HepG2 (cell line): ENCODE measurements around the gene MEIS3. TPM values are rescaled to one million over a fixed set of nuclear protein-coding genes. Genes with fewer than 3 reads are reported as not detected.

Experiments
- ATAC-seq: fragments of 200-7000 bp; cut with Tn5 transposase; 3 replicates; pipeline ENCODE4 v1.9.1; 2020; ENCODE audit warnings: mild to moderate bottlenecking, moderate library complexity
- BruUV-seq: library from RNA; stranded (reverse); fragments of 400-500 nt; replicated peaks from 2 replicates; lab custom pipeline; 2021; lab: Mats Ljungman, UMichigan
- CTCF ChIA-PET: fragments of 300-600 bp; formaldehyde crosslinking; extraction: SDS; loops from one replicate; lab custom pipeline; 2021; ENCODE audit warnings: low total read pairs, inconsistent platforms, low intra/inter-chr PET ratio; lab: Yijun Ruan, JAX
- POLR2A ChIA-PET: fragments of 350-600 bp; sonication (Branson Sonifier 250); formaldehyde crosslinking; loops from one replicate; lab custom pipeline; 2020; ENCODE audit warnings: antibody characterized with exemption, inconsistent platforms; lab: Yijun Ruan, JAX
- DNase-seq: peaks from one replicate; pipeline ENCODE4 v3.0.0-alpha.2; 2015; ENCODE audit warnings: low spot score
- FAIRE-seq: peaks from 3 replicates; lab custom pipeline; 2011; peaks lifted over from hg19 to GRCh38; lab: Jason Lieb, UNC
- H2AFZ ChIP-seq: one replicate; pipeline ENCODE4 v1.6.1; 2011; ENCODE audit warnings: low read length, inconsistent platforms
- H3K27ac ChIP-seq: fragments of 300-600 bp; 3 replicates; pipeline ENCODE4 v1.8.0; 2011; ENCODE audit warnings: mixed run types, mild to moderate bottlenecking, mixed read lengths, low read length, inconsistent platforms; ENCODE audit not compliant: insufficient read depth; ENCODE audit errors: extremely low read length
- H3K27me3 ChIP-seq, 2 experiments: fragments of 200-600 bp in 1 of 2; 2 replicates in 1 of 2; 3 replicates in 1 of 2; pipeline versions ENCODE4 v1.6.0 to v1.8.0; 2011; ENCODE audit warnings: low read length in 2 of 2, mild to moderate bottlenecking in 2 of 2, moderate library complexity in 2 of 2, inconsistent platforms in 1 of 2; ENCODE audit not compliant: insufficient read depth in 2 of 2, control insufficient read depth in 1 of 2
- H3K36me3 ChIP-seq, 2 experiments: fragments of 200-600 bp in 1 of 2; replicated peaks in 1 of 2; 2 replicates in 1 of 2; 3 replicates in 1 of 2; pipeline versions ENCODE4 v1.5.1 to v1.8.0; 2011; ENCODE audit warnings: low read length in 2 of 2, inconsistent platforms in 1 of 2; ENCODE audit not compliant: insufficient read depth in 2 of 2, control insufficient read depth in 1 of 2
- H3K4me1 ChIP-seq: 2 replicates; pipeline ENCODE4 v1.5.1; 2012; ENCODE audit warnings: low read length, inconsistent platforms; ENCODE audit not compliant: insufficient read depth
- H3K4me2 ChIP-seq: 2 replicates; pipeline ENCODE4 v1.6.0; 2011; ENCODE audit warnings: low read depth, low read length, inconsistent platforms
- H3K4me3 ChIP-seq, 3 experiments: fragments of 200-600 bp in 1 of 3; sonication (generic), shearing (Covaris generic) in 1 of 3; replicated peaks in 1 of 3; 2 replicates each; pipeline ENCODE4 v1.5.1; 2011 to 2016; ENCODE audit warnings: low read length in 3 of 3, inconsistent platforms in 2 of 3, low read depth in 2 of 3, mild to moderate bottlenecking in 2 of 3, control low read depth in 1 of 3, mixed read lengths in 1 of 3; ENCODE audit not compliant: insufficient read depth in 1 of 3
- H3K79me2 ChIP-seq: one replicate; pipeline ENCODE4 v1.6.1; 2011; ENCODE audit warnings: low read length, inconsistent platforms; ENCODE audit not compliant: insufficient read depth
- H3K9ac ChIP-seq: 2 replicates; pipeline ENCODE4 v1.6.0; 2011; ENCODE audit warnings: mild to moderate bottlenecking, low read depth, low read length, inconsistent platforms; ENCODE audit not compliant: insufficient read depth
- H3K9me3 ChIP-seq: 2 replicates; pipeline ENCODE4 v1.5.1; 2012; ENCODE audit warnings: mild to moderate bottlenecking, low read length
- H4K20me1 ChIP-seq: 2 replicates; pipeline ENCODE4 v1.6.0; 2011; ENCODE audit warnings: inconsistent platforms, mild to moderate bottlenecking, low read length, moderate library complexity; ENCODE audit not compliant: insufficient read depth
- CENPBD1 ChIP-seq: sonication (generic); formaldehyde crosslinking; IDR thresholded peaks from 2 replicates; pipeline ENCODE4 v1.8.0; 2022; ENCODE audit warnings: missing genetic modification reagents, low read depth, mild to moderate bottlenecking, borderline replicate concordance
- CERS6 ChIP-seq: sonication (generic); formaldehyde crosslinking; IDR thresholded peaks from 2 replicates; pipeline ENCODE4 v1.5.0; 2020; ENCODE audit warnings: missing genetic modification reagents
- CHD4 ChIP-seq: fragments of 200-600 bp; sonication (generic); IDR thresholded peaks from 2 replicates; pipeline ENCODE4 v1.7.0; 2017; ENCODE audit warnings: mild to moderate bottlenecking, low read length, borderline replicate concordance
- HHEX ChIP-seq: IDR thresholded peaks from 2 replicates; pipeline ENCODE4 v1.6.1; 2016; ENCODE audit warnings: control low read depth
- NR2C2 ChIP-seq: sonication (generic); formaldehyde crosslinking; IDR thresholded peaks from 2 replicates; pipeline ENCODE4 v1.4.0; 2020; ENCODE audit warnings: missing genetic modification reagents, mild to moderate bottlenecking, moderate library complexity, borderline replicate concordance
- ZBTB25 ChIP-seq: IDR thresholded peaks from 2 replicates; pipeline ENCODE4 v1.6.1; 2018; ENCODE audit warnings: missing genetic modification reagents
- ZC3H4 ChIP-seq: sonication (generic); formaldehyde crosslinking; IDR thresholded peaks from 2 replicates; pipeline ENCODE4 v1.4.0; 2020; ENCODE audit warnings: missing genetic modification reagents, borderline replicate concordance
- ZFX ChIP-seq: sonication (generic); formaldehyde crosslinking; IDR thresholded peaks from 2 replicates; pipeline ENCODE4 v1.4.0; 2020; ENCODE audit warnings: mild to moderate bottlenecking, low read depth, missing genetic modification reagents, moderate library complexity
- ZNF333 ChIP-seq: sonication (generic); formaldehyde crosslinking; IDR thresholded peaks from 2 replicates; pipeline ENCODE4 v1.4.0; 2020; ENCODE audit warnings: mild to moderate bottlenecking, missing genetic modification reagents, borderline replicate concordance
- ZNF432 ChIP-seq: sonication (generic); formaldehyde crosslinking; IDR thresholded peaks from 2 replicates; pipeline ENCODE4 v1.5.0; 2020; ENCODE audit warnings: missing genetic modification reagents, mild to moderate bottlenecking, borderline replicate concordance
- ZNF441 ChIP-seq: sonication (generic); formaldehyde crosslinking; IDR thresholded peaks from 2 replicates; pipeline ENCODE4 v1.7.0; 2021; ENCODE audit warnings: missing genetic modification reagents, borderline replicate concordance
- ZNF501 ChIP-seq: sonication (generic); formaldehyde crosslinking; IDR thresholded peaks from 2 replicates; pipeline ENCODE4 v1.5.1; 2020; ENCODE audit warnings: mild to moderate bottlenecking, moderate library complexity, missing genetic modification reagents
- ZNF576 ChIP-seq: sonication (generic); formaldehyde crosslinking; IDR thresholded peaks from 2 replicates; pipeline ENCODE4 v1.4.0; 2020; ENCODE audit warnings: mild to moderate bottlenecking, missing genetic modification reagents
- ZNF878 ChIP-seq: sonication (generic); formaldehyde crosslinking; IDR thresholded peaks from 2 replicates; pipeline ENCODE4 v1.8.1; 2023; ENCODE audit warnings: mild to moderate bottlenecking, missing genetic modification reagents, moderate library complexity
- WGBS: methylation state at CpG from one replicate; pipeline ENCODE4 v1.1.6; 2017; ENCODE audit warnings: low lambda C conversion rate; 5-methylcytosine and 5-hydroxymethylcytosine counted together
- in situ Hi-C: cut with HindIII; loops from 2 replicates; pipeline ENCODE4 v1.10.0; 2017; ENCODE audit warnings: low pct_unique_long_range_greater_than_20kb; ENCODE audit not compliant: extremely low pct_ligation_motif_present
- intact Hi-C: fragments of 100-400 bp; cut with micrococcal nuclease; formaldehyde crosslinking; loops from one replicate; pipeline ENCODE4 v1.10.0; 2022; ENCODE audit not compliant: unreplicated experiment
- polyA plus RNA-seq, 8 experiments: library from polyadenylated mRNA; depleted of rRNA in 3 of 8; stranded (reverse) in 7 of 8; unstranded in 1 of 8; fragments of >200 nt; fragmentation: Illumina TruSeq in 4 of 8; extraction: Trizol in 4 of 8; gene quantifications; 2 replicates each; pipeline versions ENCODE4 v1.2.1 to v1.2.3, GENCODE V29; 2011 to 2016; ENCODE audit warnings: low read depth in 4 of 8, missing spikeins in 1 of 8, mixed read lengths in 1 of 8; ENCODE audit not compliant: insufficient read depth in 1 of 8
- total RNA-seq, 5 experiments: library from RNA; depleted of rRNA; stranded (reverse); fragments of >200 nt; fragmentation: Illumina TruSeq; extraction: Trizol; gene quantifications; 2 replicates each; pipeline ENCODE4 v1.2.3, GENCODE V29; 2016; ENCODE audit warnings: low read depth in 1 of 5

MEIS3 gene
- total and polyA plus RNA-seq, 2 of the 13 experiments (the other 11 are each of a cell fraction or from before 2014, with no cell fraction given): 0.09 to 0.70 TPM

GRCh38 chr19:47356900-47357299, 62.4 kb downstream of the MEIS3 start:
- no peak overlapping the region for H3K4me2 ChIP-seq
- H3K27ac ChIP-seq: no peak overlapping the region
- intact Hi-C loops: no loop called here
- no peak overlapping the region for H2AFZ ChIP-seq
- POLR2A ChIA-PET: interaction anchor here (0.9 kb wide), 1 partner anchor 8 kb away, joined by 3 read pairs; the partner anchor contains the start of gene DHX34
- DNase-seq (no peak), ATAC-seq (no peak), FAIRE-seq (no peak)
- WGBS: over 99% methylated on average over 6 of the region's 6 CpGs
- no peak overlapping the region for H3K4me3 ChIP-seq
- H3K79me2 ChIP-seq: peaks cover 7% of the 10 kb centered on the region
- H3K27me3 ChIP-seq: no peaks in the 10 kb centered on the region
- no peak for TF ChIP-seq CENPBD1 (CRISPR knock-in tag)
- no peak for TF ChIP-seq ZNF878 (CRISPR knock-in tag)
- TF ChIP-seq ZNF501 (CRISPR knock-in tag): no peak
- no peak for TF ChIP-seq ZBTB25 (CRISPR knock-in tag)
- TF ChIP-seq ZNF441 (CRISPR knock-in tag): no peak
- no peak for TF ChIP-seq CHD4
- TF ChIP-seq HHEX (CRISPR knock-in tag): no peak
- TF ChIP-seq ZNF576 (CRISPR knock-in tag): no peak
- no peak for TF ChIP-seq ZFX (CRISPR knock-in tag)
- TF ChIP-seq ZNF432: no peak
- TF ChIP-seq NR2C2: no peak
- TF ChIP-seq ZNF333 (CRISPR knock-in tag): no peak
- TF ChIP-seq CERS6: no peak
- no peak for TF ChIP-seq ZC3H4 (CRISPR knock-in tag)
- H3K9me3 ChIP-seq: no peaks in the 10 kb centered on the region
- H4K20me1 ChIP-seq: peaks cover 4% of the 10 kb centered on the region; the same call in 1 of the 2 replicates
- no peak overlapping the region for H3K9ac ChIP-seq
- H3K4me1 ChIP-seq: peaks cover 23% of the 10 kb centered on the region
- in situ Hi-C loops: no loop called here
- H3K36me3 ChIP-seq: peaks cover 36 to 68% of the 10 kb centered on the region in 2 experiments
- no TSS peak for BruUV-seq
- CTCF ChIA-PET: no interaction called here
